ENCODE data around the gene MYMX.
"Not testable (repeated sequence)": the region's sequence is repeated elsewhere in the genome, so short reads cannot be mapped to it uniquely, and the experiment has no call there.

MYMX gene

DNA sequence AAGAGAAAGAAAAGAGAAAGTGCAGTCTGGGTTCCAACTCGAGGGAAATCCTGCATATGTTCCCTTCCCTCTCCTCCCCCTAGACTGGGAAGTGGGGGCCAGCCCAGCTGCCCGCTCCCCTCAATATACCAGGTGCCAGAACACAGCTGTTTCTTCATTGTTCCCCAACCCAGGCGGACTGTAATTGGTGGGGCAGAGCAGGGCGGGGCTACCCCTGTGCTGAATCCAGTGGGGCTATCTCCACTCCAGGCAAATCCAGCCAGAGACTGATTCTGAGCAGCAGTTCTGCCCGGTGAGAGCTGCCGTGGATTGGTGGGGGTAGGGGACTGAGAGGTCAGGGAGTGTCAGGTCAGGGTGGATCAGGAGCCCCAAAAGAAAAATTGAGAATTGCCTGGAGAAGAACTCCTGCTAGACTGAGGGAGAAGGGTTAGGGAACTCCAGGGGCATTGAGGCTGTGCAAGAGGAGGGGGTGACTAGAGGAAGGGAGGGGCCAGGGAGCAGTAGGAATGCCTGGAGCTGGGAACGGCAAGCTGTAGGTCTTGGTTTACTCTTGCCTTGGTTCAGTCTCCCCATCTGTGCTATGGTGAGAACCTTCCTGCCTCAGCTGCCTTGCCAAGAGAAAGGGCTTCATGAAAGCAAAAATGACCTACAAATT, at the start of gene MYMX:
TSS of gene MYMX (plus strand) at position 250 of the 655 bp plus-strand sequence. CDS start 546 bp downstream, outside the sequence.
- DNase-seq = no peak

GRCh38 chr6:44167567-44167966, 49.2 kb upstream of the MYMX start:
- no peak for DNase-seq

GRCh38 chr6:44169154-44169553, 47.6 kb upstream of the MYMX start:
- DNase-seq = no peak

DNA sequence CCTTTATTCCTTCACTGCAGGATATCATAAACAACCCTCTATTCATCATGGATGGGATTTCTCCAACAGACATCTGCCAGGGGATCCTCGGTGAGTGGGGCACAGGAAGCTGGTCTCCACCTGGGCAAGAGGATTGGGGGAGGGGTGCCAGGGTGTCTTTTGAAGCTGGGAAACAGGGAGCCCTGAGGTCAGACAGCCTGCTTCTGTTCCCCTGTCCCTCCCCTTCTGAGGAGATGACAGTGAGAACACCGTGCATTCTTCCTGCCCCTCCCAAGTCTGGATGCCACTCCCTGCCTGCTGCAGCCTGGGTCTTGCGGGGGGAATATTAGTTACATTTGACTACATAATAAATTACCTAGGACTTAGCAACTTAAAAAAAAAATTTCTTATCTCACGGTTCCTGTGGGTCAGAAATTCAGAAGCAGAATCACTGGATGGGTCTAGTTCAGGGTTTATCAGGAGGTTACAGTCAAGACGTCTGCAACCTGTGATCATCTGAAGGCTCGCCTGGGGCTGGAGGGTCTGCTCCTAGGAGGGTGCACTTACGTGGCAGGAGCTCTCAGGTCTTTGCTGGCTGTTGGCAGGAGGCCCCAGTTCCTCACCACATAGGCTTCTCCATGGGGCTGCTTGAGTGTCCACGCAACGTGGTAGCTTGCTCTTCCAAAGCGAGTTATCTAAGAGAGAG, 46.7 kb upstream of the MYMX start:
- DNase-seq = no peak

- no peak for DNase-seq
These were observed 44.7 kb upstream of the MYMX start for GRCh38 chr6:44171899-44172546.

DNA sequence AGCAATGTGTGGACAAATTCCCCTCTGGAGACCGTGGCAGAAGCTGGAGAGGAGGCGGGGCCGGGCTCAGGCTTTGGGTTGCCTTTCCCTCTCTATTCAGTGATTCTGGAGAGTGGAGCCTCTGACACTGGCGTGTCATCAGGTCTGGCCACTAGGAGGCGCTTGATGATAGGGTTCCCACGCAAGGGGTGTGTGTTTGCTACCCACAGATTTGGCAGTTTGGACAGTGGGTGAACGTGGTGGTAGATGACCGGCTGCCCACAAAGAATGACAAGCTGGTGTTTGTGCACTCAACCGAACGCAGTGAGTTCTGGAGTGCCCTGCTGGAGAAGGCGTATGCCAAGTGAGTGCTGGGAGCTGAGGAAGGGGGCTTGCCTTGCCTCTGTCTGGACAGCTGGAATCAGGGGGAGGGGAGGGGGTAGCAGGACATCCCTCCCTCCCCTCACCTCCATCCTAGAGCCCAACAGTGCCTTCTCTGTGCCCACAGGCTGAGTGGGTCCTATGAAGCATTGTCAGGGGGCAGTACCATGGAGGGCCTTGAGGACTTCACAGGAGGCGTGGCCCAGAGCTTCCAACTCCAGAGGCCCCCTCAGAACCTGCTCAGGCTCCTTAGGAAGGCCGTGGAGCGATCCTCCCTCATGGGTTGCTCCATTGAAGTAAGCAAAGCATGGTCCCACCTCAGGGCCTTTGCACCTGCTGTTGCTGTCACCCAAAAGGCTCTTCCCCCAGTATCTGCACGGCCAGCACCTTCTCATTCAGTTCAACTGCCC, 43.8 kb upstream of the MYMX start:
- DNase-seq = peak; percentile 92

DNA sequence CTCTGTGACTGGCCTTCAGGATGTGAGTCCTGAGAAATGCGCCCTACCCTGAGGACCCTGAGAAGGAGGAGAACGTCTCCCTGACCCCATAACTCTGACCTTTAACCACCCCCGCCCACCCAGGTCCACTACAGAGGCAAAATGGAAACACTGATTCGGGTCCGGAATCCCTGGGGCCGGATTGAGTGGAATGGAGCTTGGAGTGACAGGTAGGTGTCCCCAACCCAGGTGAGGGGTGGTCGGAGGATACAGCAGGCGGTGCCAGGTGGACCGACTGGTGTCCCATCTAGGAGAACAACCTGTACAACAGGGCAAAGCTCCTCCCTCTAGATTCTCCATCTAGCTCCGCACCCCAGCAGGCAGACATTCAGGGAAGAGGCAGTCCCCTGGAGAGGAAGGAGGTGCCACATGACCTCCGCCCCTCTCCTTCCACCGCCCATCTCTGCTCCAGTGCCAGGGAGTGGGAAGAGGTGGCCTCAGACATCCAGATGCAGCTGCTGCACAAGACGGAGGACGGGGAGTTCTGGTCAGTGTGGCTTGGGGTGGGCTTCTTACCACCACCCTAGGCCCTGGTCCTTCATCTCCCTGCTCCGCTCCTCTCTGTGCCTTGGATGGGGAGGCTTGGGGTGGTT, 40.5 kb upstream of the MYMX start:
- no peak for DNase-seq

- DNase-seq = no peak
These were observed 39.8 kb upstream of the MYMX start for GRCh38 chr6:44176762-44177509.

DNA sequence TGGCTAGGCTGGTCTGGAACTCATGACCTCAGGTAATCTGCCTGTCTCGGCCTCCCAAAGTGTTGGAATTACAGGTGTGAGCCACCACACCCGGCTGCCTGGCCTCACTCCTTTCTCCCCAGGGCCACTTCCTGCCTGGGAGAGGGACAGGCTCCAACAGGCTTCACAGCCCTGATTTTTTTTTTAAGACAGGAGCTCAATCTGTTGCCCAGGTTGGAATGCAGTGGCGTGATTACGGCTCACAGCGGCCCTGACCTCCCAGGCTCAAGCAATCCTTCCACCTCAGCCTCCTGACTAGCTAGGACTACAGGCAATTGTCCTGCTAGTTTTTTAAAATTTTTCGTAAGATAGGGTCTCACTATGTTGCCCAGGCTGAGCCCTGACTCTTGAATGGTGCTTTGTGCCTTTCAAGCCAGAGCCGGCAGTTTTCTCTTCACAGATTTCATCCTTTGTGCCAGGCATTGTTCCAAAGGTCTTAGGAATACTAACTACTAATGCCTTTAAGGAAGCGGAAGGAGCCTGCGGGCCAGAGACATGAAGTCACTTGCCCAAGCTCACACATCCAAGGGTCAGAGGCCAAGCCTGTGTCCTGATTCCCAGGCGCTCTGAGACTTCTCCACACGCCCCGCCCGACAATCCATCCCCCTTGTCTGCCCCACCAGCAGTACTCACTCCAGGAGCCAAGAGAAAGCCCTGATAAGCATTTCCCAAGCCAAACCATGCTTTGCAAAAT, 38.9 kb upstream of the MYMX start:
- no peak for DNase-seq

DNA sequence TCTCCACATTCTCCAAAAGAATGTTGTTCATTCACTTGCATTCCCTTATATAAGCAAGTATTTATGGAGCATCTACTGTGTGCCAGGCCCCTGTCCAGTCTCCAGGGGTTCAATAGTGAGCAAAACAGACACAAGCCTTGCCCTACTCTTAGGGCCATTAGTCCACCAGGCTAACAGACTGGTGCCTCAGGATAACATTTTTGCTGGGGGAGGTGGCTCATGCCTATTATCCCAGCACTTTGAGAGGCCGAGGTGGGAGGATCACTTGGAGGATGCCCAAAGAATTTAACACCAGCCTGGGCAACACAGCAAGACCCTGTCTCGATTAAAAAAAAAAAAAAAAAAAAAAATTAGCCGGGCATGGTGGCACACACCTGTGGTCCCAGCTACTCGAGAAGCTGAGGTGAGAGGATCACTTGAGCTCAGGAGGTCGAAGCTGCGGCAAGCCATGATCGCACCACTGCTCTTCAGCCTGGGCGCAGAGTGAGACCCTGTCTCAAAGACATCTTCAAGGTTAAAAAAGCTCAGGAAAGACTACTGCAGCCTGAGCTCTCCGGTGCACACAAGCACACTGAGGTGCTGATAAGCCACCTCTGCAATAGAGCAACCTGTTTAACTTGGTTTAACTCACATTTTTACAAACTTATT, 38.2 kb upstream of the MYMX start:
- no peak for DNase-seq

DNA sequence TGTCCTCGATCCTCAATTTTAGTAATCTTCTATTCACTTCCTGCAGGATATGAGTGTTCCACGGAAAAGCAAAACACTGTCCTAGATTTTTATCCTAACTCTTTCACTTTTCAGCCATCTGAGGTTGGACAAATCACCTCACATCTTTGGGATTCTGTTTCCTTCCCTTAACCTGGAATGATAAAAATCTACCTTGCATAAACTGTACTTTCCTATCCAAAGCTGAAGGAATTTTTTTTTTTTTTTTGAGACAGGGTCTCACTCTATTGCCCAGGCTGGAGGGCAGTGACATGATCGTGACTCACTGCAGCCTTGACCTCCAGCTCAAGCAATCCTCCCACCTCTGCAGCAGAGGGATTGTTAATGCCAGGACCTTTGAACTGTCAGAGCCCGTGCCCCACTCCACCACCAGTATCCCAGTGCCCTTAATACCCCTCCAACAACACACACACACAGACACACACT, 37.6 kb upstream of the MYMX start:
- no peak for DNase-seq

DNA sequence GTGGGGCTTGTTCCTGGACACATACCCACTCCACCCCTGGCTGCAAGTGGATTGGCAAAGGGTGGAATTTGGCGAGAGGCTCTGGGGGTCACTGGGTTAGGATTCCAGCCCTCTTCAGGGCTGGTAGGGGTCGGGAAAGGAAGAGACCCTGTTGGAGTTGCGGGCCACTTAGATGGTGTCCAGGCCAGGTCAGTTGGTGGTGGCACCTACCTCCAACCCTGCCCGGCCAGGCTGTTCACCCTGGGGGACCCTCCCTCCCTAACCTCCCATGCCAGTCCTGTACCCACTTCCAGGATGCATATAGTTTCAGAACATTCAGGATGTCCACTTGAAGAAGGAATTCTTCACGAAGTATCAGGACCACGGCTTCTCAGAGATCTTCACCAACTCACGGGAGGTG, 37.1 kb upstream of the MYMX start:
- DNase-seq = no peak

DNA sequence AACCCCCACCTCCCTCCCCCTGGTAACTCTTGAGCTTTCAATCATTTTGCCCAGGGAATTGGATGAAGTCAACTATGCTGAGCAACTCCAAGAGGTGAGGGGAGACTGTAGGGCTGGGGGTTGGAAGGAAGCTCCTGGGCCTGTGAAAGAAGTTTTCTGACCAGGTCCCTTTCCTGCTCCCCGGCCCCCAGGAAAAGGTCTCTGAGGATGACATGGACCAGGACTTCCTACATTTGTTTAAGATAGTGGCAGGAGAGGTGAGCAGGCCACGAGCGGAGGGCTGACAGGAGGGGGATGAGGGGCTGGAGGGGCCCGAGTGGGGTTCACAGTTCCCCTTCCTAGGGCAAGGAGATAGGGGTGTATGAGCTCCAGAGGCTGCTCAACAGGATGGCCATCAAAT, 36.3 kb upstream of the MYMX start:
- no peak for DNase-seq

DNA sequence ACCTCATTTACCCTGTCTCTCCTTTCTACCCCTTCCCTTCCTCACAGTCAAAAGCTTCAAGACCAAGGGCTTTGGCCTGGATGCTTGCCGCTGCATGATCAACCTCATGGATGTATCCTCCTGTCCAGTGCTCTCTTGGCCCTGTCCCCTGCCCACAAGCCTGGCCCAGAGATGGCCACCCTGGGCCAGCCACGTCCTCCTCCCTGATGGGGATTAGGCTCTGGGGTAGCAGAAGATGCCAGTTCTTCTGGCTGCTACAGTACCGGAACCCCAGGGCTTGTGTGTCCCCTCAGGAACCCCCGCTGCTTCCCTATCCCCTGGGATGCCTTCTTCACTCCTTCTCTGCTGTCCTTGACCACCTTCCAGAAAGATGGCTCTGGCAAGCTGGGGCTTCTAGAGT, 35.8 kb upstream of the MYMX start:
- DNase-seq = no peak

- not testable (repeated sequence) for DNase-seq
These were observed 34.9 kb upstream of the MYMX start for GRCh38 chr6:44181784-44182183.

DNA sequence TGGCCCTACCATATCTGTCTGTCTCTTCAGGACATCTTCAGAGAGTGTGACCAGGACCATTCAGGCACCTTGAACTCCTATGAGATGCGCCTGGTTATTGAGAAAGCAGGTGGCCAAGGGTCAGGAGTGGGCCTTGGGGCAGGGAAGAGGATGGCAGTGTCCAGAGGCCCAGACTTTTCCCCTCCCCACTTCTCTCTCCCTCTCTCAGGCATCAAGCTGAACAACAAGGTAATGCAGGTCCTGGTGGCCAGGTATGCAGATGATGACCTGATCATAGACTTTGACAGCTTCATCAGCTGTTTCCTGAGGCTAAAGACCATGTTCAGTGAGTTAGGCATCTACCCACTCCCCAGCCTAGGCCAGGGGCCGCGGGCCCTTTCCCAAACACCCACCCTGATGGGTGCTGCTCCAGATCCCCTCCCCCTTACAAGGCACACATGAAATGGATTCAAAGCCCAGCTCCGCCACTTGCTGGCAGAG, 33.8 kb upstream of the MYMX start:
- DNase-seq = no peak

DNA sequence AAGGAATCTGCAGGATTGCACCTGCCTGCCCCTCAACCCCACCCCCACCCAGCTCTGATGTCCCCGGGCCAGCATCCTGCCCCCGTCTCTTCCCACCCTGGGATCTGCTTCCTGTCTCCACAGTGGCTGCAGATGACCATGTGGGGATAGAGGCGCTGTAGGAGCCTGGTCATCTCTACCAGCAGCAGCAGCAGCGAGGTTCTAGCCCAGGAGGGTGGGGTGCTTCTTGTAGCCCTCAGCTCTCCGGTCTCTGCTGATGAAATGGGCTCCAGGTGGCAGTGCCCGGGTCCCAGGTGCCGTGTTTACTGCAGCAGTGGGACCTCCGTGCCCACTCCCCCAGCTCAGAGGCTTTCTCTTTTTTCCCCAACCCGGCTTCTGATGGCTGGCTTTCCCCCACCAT, 32.9 kb upstream of the MYMX start:
- DNase-seq = no peak

GRCh38 chr6:44185356-44185755, 31.4 kb upstream of the MYMX start:
- DNase-seq = not testable (repeated sequence)

DNA sequence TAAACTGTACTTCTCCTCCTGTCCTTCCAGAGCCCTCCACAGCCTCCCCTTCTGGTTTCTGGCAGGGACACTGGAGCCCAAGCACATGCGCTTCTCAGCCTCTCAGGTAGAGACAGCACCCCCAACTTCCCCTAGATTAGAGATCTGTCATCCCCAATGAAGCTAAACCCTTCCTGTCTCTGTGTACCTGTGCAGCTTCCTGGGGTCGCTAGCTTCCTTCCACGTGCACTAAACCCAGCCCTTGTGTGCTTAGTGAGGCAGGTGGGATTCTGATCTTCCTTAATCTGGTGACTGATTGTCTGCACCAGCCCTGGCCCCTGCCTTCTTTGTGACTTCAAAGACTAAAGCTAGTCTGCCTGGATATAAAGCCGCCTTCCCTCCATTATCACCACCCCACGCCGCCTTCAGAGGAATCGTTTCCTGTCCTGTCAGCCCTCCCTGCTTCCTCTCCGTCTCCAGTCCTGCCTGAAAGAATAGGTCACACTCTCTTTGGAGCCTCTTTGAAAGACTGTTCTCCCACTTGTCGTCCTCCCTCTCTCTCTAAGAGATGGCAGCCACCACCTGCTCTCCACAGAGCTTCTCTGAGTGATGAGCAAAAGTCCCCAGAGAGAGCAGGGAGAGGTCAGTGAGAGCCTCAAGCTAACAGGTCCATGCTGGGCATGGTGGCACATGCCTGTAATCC, 30.6 kb upstream of the MYMX start:
- DNase-seq = no peak

DNA sequence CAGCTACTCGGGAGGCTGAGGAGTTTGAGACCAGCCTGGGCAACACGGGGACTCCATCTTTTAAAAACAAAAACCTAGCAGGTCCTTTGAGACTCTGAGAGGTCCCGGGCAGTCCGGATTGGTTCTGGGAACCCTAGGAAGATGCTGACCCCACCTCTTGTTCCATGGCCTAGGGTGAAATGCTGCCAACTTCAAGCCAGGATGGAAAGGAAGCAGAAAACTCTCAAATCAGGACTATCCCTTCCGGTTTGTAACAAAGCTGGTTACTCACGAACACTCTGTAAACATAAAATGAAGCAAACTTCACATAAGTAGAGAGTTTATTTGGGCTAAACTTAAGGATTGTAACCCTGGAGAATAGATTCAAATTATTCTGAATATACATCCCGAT, 30.1 kb upstream of the MYMX start:
- no peak for DNase-seq
